Fibroblast of lung (primary cell): Measurements from ENCODE around the gene TEX29.

Experiments
- CTCF ChIP-seq, 2 donors: IDR thresholded peaks in 1 of 2; conservative IDR thresholded peaks in 1 of 2; 1 replicate in 1 of 2; 2 replicates in 1 of 2; pipeline ENCODE4 v1.5.1; 2011 to 2012; ENCODE audit warnings: low read length in 2 of 2, control low read depth in 1 of 2, inconsistent platforms in 1 of 2, low read depth in 1 of 2, mild to moderate bottlenecking in 1 of 2
- EZH2 ChIP-seq: IDR thresholded peaks from 2 replicates; pipeline ENCODE4 v1.5.1; 2012; ENCODE audit warnings: low read length, control low read depth, mild to moderate bottlenecking; ENCODE audit errors: missing control alignments

GRCh38 chr13:111387945-111388600, 67.6 kb downstream of the TEX29 start:
- TF ChIP-seq CTCF (conservative IDR thresholded peaks at IDR 0.05 in 1 of 2, IDR thresholded peaks at IDR 0.05 in 1 of 2; ENCODE audit: low read depth in 1 of 2, low read length in 2 of 2) = no peak
- TF ChIP-seq EZH2 = no peak
